K562 (cell line): Measurements from ENCODE around the gene RALGAPB. TPM values are rescaled to one million over a fixed set of nuclear protein-coding genes. Genes with fewer than 3 reads are reported as not detected.

Experiments used
- ATAC-seq: fragments of 200-7000 bp; cut with Tn5 transposase; 3 replicates; pipeline ENCODE4 v1.9.1; 2020; ENCODE audit warnings: moderate library complexity
- Bru-seq: library from RNA; stranded (reverse); fragments of 400-500 nt; gene quantifications from one replicate; lab custom pipeline; 2021; lab: Mats Ljungman, UMichigan
- BruChase-seq, 2 experiments: library from RNA; stranded (reverse); fragments of 400-500 nt; gene quantifications; one replicate each; lab custom pipeline; 2021; lab: Mats Ljungman, UMichigan
- BruUV-seq: library from RNA; stranded (reverse); fragments of 400-500 nt; replicated peaks from 2 replicates; lab custom pipeline; 2021; lab: Mats Ljungman, UMichigan
- CTCF ChIA-PET: fragments of 300-600 bp; formaldehyde crosslinking; extraction: SDS; loops from one replicate; lab custom pipeline; 2021; ENCODE audit warnings: low intra/inter-chr PET ratio; lab: Yijun Ruan, JAX
- POLR2A ChIA-PET: fragments of 300-600, 350-650 bp; sonication (Branson Sonifier 250); formaldehyde crosslinking; extraction: SDS; loops from one replicate; lab custom pipeline; 2021; ENCODE audit warnings: antibody characterized with exemption, inconsistent platforms; lab: Yijun Ruan, JAX
- DNase-seq, 4 experiments: peaks; one replicate each; pipeline versions ENCODE4 v3.0.0 to v3.0.0-alpha.2; 2011 to 2018; ENCODE audit warnings: low spot score in 3 of 4, mixed read lengths in 3 of 4; ENCODE audit errors: extremely low read depth in 1 of 4
- FAIRE-seq: peaks from 2 replicates; lab custom pipeline; 2011; peaks lifted over from hg19 to GRCh38; lab: Jason Lieb, UNC
- H2AFZ ChIP-seq: 2 replicates; pipeline ENCODE4 v1.6.0; 2011; ENCODE audit warnings: low read depth, low read length, control low read depth, inconsistent platforms
- H3K27ac ChIP-seq: fragments of 200-600 bp; 3 replicates; pipeline ENCODE4 v1.8.0; 2011; ENCODE audit warnings: low read depth, mild to moderate bottlenecking, control low read depth, inconsistent platforms, low read length, moderate library complexity, mixed read lengths; ENCODE audit errors: extremely low read depth
- H3K27me3 ChIP-seq, 2 experiments: fragments of 300-600 bp in 1 of 2; 2 replicates in 1 of 2; 3 replicates in 1 of 2; pipeline versions ENCODE4 v1.6.0 to v1.8.0; 2011; ENCODE audit warnings: inconsistent platforms in 2 of 2, low read length in 2 of 2, mild to moderate bottlenecking in 1 of 2, mixed read lengths in 1 of 2, moderate library complexity in 1 of 2; ENCODE audit not compliant: control insufficient read depth in 2 of 2, insufficient read depth in 2 of 2
- H3K36me3 ChIP-seq: fragments of 300-600 bp; 3 replicates; pipeline ENCODE4 v1.8.0; 2011; ENCODE audit warnings: mild to moderate bottlenecking, low read length, inconsistent platforms; ENCODE audit not compliant: control insufficient read depth, insufficient read depth
- H3K4me1 ChIP-seq, 2 experiments: fragments of 200-600 bp in 1 of 2; replicated peaks in 1 of 2; 2 replicates in 1 of 2; 3 replicates in 1 of 2; pipeline versions ENCODE4 v1.5.1 to v1.8.0; 2011; ENCODE audit warnings: inconsistent platforms in 2 of 2, low read length in 2 of 2, mild to moderate bottlenecking in 1 of 2, mixed read lengths in 1 of 2, moderate library complexity in 1 of 2; ENCODE audit not compliant: control insufficient read depth in 2 of 2, insufficient read depth in 2 of 2
- H3K4me2 ChIP-seq: 2 replicates; pipeline ENCODE4 v1.6.1; 2011; ENCODE audit warnings: low read length, control low read depth, inconsistent platforms, mixed read lengths; ENCODE audit not compliant: insufficient read depth
- H3K4me3 ChIP-seq: fragments of 200-600 bp; sonication (generic), shearing (Covaris generic); 2 replicates; pipeline ENCODE4 v1.5.1; 2016; ENCODE audit warnings: control low read depth, inconsistent platforms
- H3K79me2 ChIP-seq: fragments of 200-600 bp; 3 replicates; pipeline ENCODE4 v1.8.0; 2011; ENCODE audit warnings: low read length, inconsistent platforms; ENCODE audit not compliant: control insufficient read depth, insufficient read depth
- H3K9ac ChIP-seq, 2 experiments: 2 replicates each; pipeline versions ENCODE4 v1.6.0 to v1.6.1; 2011; ENCODE audit warnings: low read depth in 2 of 2, low read length in 2 of 2, control low read depth in 1 of 2, inconsistent platforms in 1 of 2, mild to moderate bottlenecking in 1 of 2, mixed read lengths in 1 of 2; ENCODE audit not compliant: insufficient read depth in 1 of 2
- H3K9me1 ChIP-seq: one replicate; pipeline ENCODE4 v1.6.0; 2011; ENCODE audit warnings: inconsistent platforms, mild to moderate bottlenecking, low read length, moderate library complexity; ENCODE audit not compliant: control insufficient read depth, insufficient read depth
- H3K9me3 ChIP-seq: replicated peaks from 2 replicates; pipeline ENCODE4 v1.5.1; 2011; ENCODE audit warnings: low read depth, low read length, inconsistent platforms; ENCODE audit not compliant: control insufficient read depth, insufficient read depth
- H4K20me1 ChIP-seq: replicated peaks from 2 replicates; pipeline ENCODE4 v1.6.1; 2011; ENCODE audit warnings: low read length, inconsistent platforms, mixed read lengths; ENCODE audit not compliant: control insufficient read depth, insufficient read depth
- CHCHD3 ChIP-seq: fragments of 250-450 bp; sonication (Bioruptor Pico); IDR thresholded peaks from 2 replicates; pipeline ENCODE4 v2.1.2; 2022; ENCODE audit warnings: mild to moderate bottlenecking
- FOS ChIP-seq: IDR thresholded peaks from 3 replicates; pipeline ENCODE4 v1.6.1; 2011; ENCODE audit not compliant: insufficient read length; ENCODE audit errors: extremely low read depth
- MNT ChIP-seq, 2 experiments: fragments of 450-650 bp; conservative IDR thresholded peaks; 2 replicates each; pipeline ENCODE4 v1.6.1; 2017; ENCODE audit warnings: mild to moderate bottlenecking in 2 of 2, moderate library complexity in 2 of 2
- NKRF ChIP-seq: fragments of 450-650 bp; IDR thresholded peaks from 2 replicates; pipeline ENCODE4 v1.6.1; 2016; ENCODE audit warnings: borderline replicate concordance
- SP1 ChIP-seq: sonication (generic); formaldehyde crosslinking; IDR thresholded peaks from 2 replicates; pipeline ENCODE4 v1.8.1; 2022; ENCODE audit warnings: mild to moderate bottlenecking, missing genetic modification reagents
- TAF7 ChIP-seq: fragments of 450-650 bp; IDR thresholded peaks from 2 replicates; pipeline ENCODE4 v1.6.1; 2016; ENCODE audit warnings: missing genetic modification characterization, missing compliant biosample characterization
- ZNF165 ChIP-seq: fragments of 250-450 bp; sonication (Bioruptor Pico); IDR thresholded peaks from 2 replicates; pipeline ENCODE4 v1.4.0; 2020; ENCODE audit warnings: borderline replicate concordance
- ZNF217 ChIP-seq: sonication (generic); formaldehyde crosslinking; IDR thresholded peaks from 2 replicates; pipeline ENCODE4 v1.8.0; 2022; ENCODE audit warnings: mild to moderate bottlenecking, missing genetic modification reagents
- ZNF395 ChIP-seq: fragments of 200-800 bp; sonication (Bioruptor generic); IDR thresholded peaks from 2 replicates; pipeline ENCODE4 v1.6.1; 2017; ENCODE audit warnings: missing genetic modification characterization, missing compliant biosample characterization
- WGBS: fragments of 100-300 bp; shearing (Covaris generic); methylation state at CpG from one replicate; pipeline ENCODE4 v1.1.6; 2016; ENCODE audit warnings: low coverage, mixed read lengths; ENCODE audit not compliant: insufficient coverage; ENCODE audit errors: missing lambda C conversion rate; 5-methylcytosine and 5-hydroxymethylcytosine counted together
- in situ Hi-C: fragments of 300-500 bp; cut with MboI; formaldehyde crosslinking; loops from 4 replicates; pipeline ENCODE4 v1.15.0; 2018; ENCODE audit warnings: inconsistent platforms, mixed read lengths
- intact Hi-C: fragments of 100-400 bp; cut with micrococcal nuclease; formaldehyde crosslinking; loops from 2 replicates; pipeline ENCODE4 v1.14.2; 2022
- long read RNA-seq, 3 experiments: library from polyadenylated mRNA in 2 of 3; library from RNA in 1 of 3; unstranded in 2 of 3; stranded (forward) in 1 of 3; transcript quantifications; one replicate each; pipeline ENCODE4 v2.0.0, GENCODE V29; 2019 to 2022
- polyA minus RNA-seq, 3 experiments: library from RNA; depleted of rRNA, polyadenylated mRNA; stranded (reverse); fragments of >200 nt; gene quantifications; 2 replicates each; pipeline ENCODE4 v1.2.3, GENCODE V29; 2011
- polyA plus RNA-seq, 8 experiments: library from polyadenylated mRNA; depleted of rRNA in 4 of 8; stranded (reverse) in 5 of 8; unstranded in 3 of 8; fragments of >200 nt; fragmentation: Nextera tagmentation in 2 of 8; fragmentation: Illumina TruSeq in 1 of 8; extraction: Ambion mirVana in 2 of 8; extraction: Trizol in 1 of 8; gene quantifications; 2 replicates each; pipeline versions ENCODE4 v1.2.1 to v1.2.3, GENCODE V29; 2011 to 2014; ENCODE audit warnings: inconsistent platforms in 1 of 8, missing spikeins in 1 of 8
- total RNA-seq, 7 experiments: library from RNA; depleted of rRNA in 6 of 7; stranded (reverse); fragments of >200 nt in 6 of 7; fragmentation: Illumina TruSeq in 2 of 7; extraction: Trizol in 2 of 7; gene quantifications; 2 replicates each; pipeline versions ENCODE4 v1.2.1 to v1.2.3, GENCODE V29; 2011 to 2021; ENCODE audit warnings: low replicate concordance in 1 of 7

RALGAPB gene
- total RNA-seq (2011; cell fraction: chromatin; rRNA removed; ENCODE audit: low replicate concordance) = 43.1 and 99.4 TPM in 2 replicates
- total RNA-seq (2011; cell fraction: nucleolus; rRNA removed) = 19.2 and 27.8 TPM in 2 replicates
- total RNA-seq (2011; cell fraction: nucleoplasm; rRNA removed) = 47.1 and 72.9 TPM in 2 replicates
- total RNA-seq (2014; rRNA removed) (11.6 and 14.7 TPM in 2 replicates), total RNA-seq (2014; rRNA removed; fragmentation: Illumina TruSeq; extraction: Trizol) (18.5 and 21.2 TPM in 2 replicates), total RNA-seq (2015; rRNA removed; fragmentation: Illumina TruSeq; extraction: Trizol) (17.7 and 18.6 TPM in 2 replicates), total RNA-seq (2021) (21.7 and 23.8 TPM in 2 replicates), polyA plus RNA-seq (2011; rRNA removed) (12.5 and 13.6 TPM in 2 replicates), polyA plus RNA-seq (2014; fragmentation: Illumina TruSeq; extraction: Trizol) (21.1 and 25.6 TPM in 2 replicates), polyA plus RNA-seq (2014; fragmentation: Nextera tagmentation; extraction: Ambion mirVana) (1 to 10 TPM; 4.3 to 6.0 TPM), polyA plus RNA-seq (2014; rRNA removed) (11.3 and 11.7 TPM in 2 replicates), polyA minus RNA-seq (2011; rRNA and poly(A)+ RNA removed) (33.0 and 33.6 TPM in 2 replicates), Bru-seq, nascent RNA (percentile 76 among the genes with signal in this experiment), BruChase-seq, experiment 1, labeled RNA remaining after a 2-hour chase (percentile 84 among the genes with signal in this experiment), BruChase-seq, experiment 2, labeled RNA remaining after a 6-hour chase (percentile 85 among the genes with signal in this experiment)
- 5.0 and 7.1 TPM in 2 replicates for polyA plus RNA-seq (2011; cell fraction: cytosol; rRNA removed)
- polyA plus RNA-seq (2011; cell fraction: nucleus; rRNA removed) = 29.2 and 35.6 TPM in 2 replicates
- polyA plus RNA-seq (2012) = 14.6 and 16.4 TPM in 2 replicates
- 14.9 and 19.5 TPM in 2 replicates for polyA minus RNA-seq (2011; cell fraction: cytosol; rRNA and poly(A)+ RNA removed)
- polyA minus RNA-seq (2011; cell fraction: nucleus; rRNA and poly(A)+ RNA removed) = 28.1 and 41.1 TPM in 2 replicates
- long read RNA-seq, experiment 1, full-length matches to known transcripts = 2 of 33 reads
- long read RNA-seq, experiment 1, partial matches to known transcripts = 26 of 33 reads
- long read RNA-seq, experiment 1, other reads (novel, unspliced or antisense) = 5 of 33 reads
- long read RNA-seq, experiment 2, full-length matches to known transcripts = 2 of 31 reads
- long read RNA-seq, experiment 2, partial matches to known transcripts = 8 of 31 reads
- long read RNA-seq, experiment 2, other reads (novel, unspliced or antisense) = 21 of 31 reads
- long read RNA-seq, experiment 3, partial matches to known transcripts = 2 of 6 reads
- long read RNA-seq, experiment 3, other reads (novel, unspliced or antisense) = 4 of 6 reads

DNA sequence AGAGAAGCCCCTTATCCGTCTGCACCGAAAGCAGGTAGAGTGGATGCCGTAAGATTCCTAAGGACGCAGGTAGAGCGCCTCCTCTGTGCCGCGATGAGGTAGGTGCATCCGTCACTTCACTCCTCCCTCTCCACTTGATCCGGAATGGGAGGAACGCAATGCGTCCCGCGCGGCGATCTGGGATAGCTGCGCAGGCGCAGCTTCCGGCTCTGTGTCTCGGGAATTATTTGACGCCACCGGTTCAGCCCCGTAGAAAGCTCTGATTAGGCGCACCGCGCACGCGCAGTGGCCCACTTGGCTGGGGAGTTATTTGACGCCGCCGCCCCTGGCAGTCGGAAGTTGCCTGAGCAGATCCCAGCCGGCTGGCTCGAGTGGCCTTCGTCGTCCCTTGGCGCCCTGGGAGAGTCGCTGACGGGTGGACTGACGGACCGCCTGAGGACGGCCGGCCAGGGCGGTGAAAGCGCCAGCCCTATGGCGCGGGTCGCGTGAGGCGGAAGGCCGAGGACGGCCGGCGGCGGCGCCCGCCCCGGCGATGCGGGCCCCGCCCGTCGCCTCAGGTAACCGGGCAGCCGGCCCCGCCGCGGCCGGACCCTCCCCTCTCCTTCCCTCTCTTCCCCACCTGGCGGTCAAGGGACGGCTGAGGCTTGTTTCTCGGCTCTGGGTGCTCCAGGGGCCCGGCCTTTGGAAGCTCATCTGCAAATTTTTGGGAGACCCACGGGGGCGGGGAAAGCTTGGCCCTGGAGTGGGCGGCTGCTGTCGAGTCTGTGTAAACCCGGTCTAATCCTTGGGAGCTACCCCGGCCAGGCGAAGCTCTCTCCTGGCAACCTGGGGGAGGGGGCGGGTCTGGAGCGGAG is at the start of gene RALGAPB:
RALGAPB (plus strand) TSS at position 331 of the 854 bp plus-strand sequence. CDS start 15,590 bp downstream, outside the sequence.
- 1% methylated on average over 57 of the region's 81 CpGs for WGBS
- Histone ChIP-seq H3K4me2 (peak within 1 kb of the TSS; percentile 92), H3K9me1 (no peaks in the 10 kb centered on the region), H3K4me3 (peak within 1 kb of the TSS; percentile 96), H2AFZ (peak within 1 kb of the TSS; percentile 99), H3K9me3 (no peaks in the 10 kb centered on the region), H3K79me2 (peaks cover 49% of the 10 kb centered on the region), H4K20me1 (peaks cover 8% of the 10 kb centered on the region; the same call in 1 of the 2 replicates), H3K36me3 (0 out of 3 replicates have a peak, but pooled peaks cover 4% of the 10 kb centered on the region), H3K4me1 (peaks cover 10 to 16% of the 10 kb centered on the region in 2 experiments; a peak in 4 of 5 replicates), H3K27me3 (no peaks in the 10 kb centered on the region), H3K27ac (peak within 1 kb of the TSS; percentile 74), H3K9ac (peak within 1 kb of the TSS; percentile 74 to 95)
- FAIRE-seq (peak; percentile 96), ATAC-seq (peak; percentile 96), DNase-seq (peak; percentile 92 to 100 (median 95))
- CTCF ChIA-PET = interaction anchor here (0.8 to 1.7 kb wide), 3 partner anchors 26 to 135 kb away, joined by 3 to 7 read pairs (median 6); partner anchors contain the start of gene SNHG17
- intact Hi-C loops (loop anchor here (2.0 to 5.0 kb wide), 2 partner anchors 20 to 35 kb away; partner anchors contain the start of gene SNHG17), in situ Hi-C loops (no loop called here)
- POLR2A ChIA-PET = interaction anchor here (0.6 to 2.8 kb wide), 13 partner anchors 10 to 47 kb away, joined by 3 to 21 read pairs (median 5); partner anchors contain the start of gene SNHG17
- BruUV-seq = no TSS peak
- TF ChIP-seq ZNF217 (CRISPR knock-in tag) = no peak
- peak in 1 of 2 experiments; percentile 62; a peak in 2 of 4 replicates for TF ChIP-seq MNT (conservative IDR thresholded peaks at IDR 0.05)
- TF ChIP-seq FOS = no peak
- no peak for TF ChIP-seq NKRF
- TF ChIP-seq SP1 (CRISPR knock-in tag) = no peak; the same call in 1 of the 2 replicates
- TF ChIP-seq CHCHD3 (CRISPR knock-in tag) = no peak
- peak; percentile 68; the same call in 1 of the 2 replicates for TF ChIP-seq TAF7 (tag)
- TF ChIP-seq ZNF165 (CRISPR knock-in tag) = no peak
- no peak; the same call in 1 of the 2 replicates for TF ChIP-seq ZNF395 (CRISPR knock-in tag)
